Measurements from ENCODE around the gene SLC4A11.
"Not testable (repeated sequence)": the region's sequence is repeated elsewhere in the genome, so short reads cannot be mapped to it uniquely, and the experiment has no call there.

The SLC4A11 gene

DNA sequence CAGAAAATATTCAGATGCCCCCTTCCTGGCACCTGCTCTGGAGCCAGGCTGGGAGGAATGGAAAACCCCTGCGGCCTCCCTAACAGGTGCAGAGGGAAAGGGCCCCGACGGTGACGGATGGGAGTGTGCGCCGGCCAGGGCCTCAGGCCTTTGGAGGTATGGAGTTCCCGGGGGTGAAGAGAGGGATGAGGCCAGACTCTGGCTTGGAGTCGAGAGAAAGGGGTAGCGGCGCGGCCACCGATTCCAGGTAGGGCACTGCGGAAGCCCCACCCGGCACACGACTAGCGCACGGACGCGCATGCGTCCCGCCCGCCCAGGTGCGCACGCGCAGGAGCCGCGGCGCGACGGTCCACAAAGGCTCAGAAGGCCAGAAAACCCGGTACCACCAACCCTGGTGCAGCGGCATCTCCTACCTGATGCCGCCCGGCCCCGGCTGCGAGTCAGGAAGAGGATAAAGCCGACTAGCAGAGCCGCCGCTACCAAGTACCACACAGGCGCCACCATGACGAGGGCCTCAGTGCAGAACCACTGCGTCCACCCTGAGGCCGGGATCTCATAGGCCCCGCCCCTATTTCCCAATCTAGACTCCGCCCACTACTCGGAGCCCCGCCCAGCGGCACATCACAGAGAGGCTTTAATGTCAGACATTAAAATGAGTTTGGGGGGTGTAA is 34.7 kb downstream of the SLC4A11 start, which contains the start of gene DDRGK1:
DDRGK1 (minus strand) TSS at position 559 of the 671 bp plus-strand sequence; CDS start at position 504, 55 bp downstream.
- in situ Hi-C loops (cut with MboI; ENCODE audit: low sequenced_read_pairs), result no loop called here

DNA sequence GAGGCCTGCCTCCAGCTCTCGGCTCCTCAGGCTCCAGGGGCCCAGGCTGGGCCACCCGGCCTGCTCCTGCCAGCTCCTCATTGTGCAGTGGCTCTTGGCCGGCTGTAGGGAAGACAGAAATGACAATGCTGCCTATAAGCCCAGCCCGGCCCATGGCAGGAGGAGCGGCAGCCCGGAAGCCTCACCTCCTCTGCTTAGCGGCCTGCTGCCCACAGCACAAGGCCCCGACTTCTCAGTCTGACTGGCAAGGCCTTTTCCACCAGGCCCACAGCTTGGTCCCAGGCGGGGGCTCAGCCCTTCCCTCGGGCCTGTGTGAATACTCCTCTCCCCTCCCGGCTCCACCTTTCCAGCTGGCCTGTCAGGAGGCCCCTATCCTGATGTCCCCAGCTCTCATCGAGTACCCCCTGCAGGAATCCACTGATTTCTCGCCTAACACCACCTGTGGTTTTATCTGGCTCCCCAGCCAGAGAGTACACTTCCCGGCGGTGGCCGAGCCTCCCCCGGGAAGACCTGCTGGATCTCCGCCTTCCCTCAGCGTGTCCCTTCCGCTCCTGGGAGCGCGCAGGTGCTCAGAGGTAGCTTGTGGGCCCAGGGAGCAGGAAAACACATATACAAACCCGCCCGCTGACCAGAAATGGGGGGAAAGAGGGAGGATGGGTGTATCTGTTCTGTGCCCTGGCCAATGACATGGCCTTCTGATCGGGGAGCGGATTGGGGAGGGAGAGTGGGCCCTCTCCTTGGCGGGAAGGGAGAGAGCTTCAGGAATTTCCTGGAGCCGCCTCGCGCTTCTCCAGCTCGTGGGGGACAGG is 35.5 kb downstream of the SLC4A11 start:
- in situ Hi-C loops (cut with MboI; ENCODE audit: low sequenced_read_pairs), result no loop called here

DNA sequence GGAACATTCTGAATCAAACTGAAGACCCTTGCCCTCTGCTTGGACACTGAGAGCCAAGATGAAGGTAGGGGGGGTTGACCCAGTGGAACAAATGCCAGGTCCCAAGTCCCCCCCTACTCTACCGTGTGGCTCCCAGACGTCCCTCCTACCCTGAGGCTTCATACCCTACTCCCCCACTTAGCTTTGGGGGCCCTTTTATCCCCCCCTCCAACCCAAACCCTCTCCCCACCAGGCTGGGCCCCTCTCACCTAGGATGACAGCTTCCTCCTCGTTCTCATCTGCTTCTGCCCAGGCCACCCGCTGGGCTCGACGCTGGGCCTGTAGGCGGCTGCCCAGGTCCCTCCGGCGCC is 36.0 kb downstream of the SLC4A11 start:
- in situ Hi-C loops (cut with MboI; ENCODE audit: low sequenced_read_pairs), result no loop called here

DNA sequence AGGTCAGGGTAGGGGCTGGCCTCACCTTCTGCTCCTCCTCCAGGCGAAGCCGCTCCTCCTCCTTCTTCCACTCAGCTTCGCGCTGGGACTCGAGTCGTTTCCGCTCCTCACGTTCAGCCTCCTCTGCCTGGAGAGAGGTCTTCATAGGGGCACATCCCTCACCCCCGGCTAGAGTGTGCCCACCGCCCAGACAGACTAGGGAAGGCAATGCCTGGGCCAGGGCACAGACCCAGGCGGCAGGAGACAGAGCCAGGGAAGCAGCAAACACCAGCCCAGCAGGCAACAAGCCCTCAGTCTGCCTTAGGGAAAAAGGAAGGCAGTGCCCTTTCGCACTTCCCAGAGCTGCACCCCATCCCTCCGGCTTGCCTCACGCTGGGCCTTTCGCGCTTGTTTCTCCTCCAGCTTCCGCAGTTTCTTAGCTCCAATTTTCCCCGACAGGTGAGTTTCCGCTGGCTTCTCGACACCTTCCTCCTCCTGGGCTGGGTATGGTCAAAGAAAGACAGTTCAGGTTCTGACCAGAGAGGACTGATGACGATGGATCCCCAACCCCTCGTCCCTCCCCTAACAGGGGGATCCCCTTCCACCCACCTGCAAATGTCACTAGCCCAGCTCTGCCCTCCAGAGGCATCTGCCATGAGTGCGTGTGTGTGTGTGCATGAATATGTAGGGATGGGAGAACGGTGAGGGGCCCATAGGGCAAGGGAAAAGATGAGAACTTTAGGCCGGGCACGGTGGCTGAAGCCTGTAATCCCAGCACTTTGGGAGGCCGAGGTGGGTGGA is 38.8 kb downstream of the SLC4A11 start:
- in situ Hi-C loops (cut with MboI; ENCODE audit: low sequenced_read_pairs), result no loop called here

DNA sequence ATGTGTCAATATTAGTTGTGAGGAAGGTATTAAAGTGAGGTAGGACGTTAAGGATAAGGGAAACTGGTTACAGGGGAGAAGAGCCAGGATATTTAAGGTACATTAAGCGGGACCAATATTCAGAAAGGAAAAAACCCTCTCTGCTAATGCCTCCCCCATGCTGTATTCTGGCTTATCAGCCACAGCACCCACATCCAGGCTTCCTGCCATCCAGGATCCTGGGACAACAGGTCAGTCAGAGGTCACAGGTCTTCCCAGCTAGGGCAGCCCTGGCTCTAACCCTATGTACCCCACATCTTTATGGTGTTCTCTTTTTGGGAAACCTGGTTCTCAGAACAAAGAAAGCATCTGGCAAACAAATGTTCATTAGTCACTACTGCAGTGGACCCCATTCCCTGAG is 39.8 kb downstream of the SLC4A11 start:
- in situ Hi-C loops (cut with MboI; ENCODE audit: low sequenced_read_pairs), result no loop called here

DNA sequence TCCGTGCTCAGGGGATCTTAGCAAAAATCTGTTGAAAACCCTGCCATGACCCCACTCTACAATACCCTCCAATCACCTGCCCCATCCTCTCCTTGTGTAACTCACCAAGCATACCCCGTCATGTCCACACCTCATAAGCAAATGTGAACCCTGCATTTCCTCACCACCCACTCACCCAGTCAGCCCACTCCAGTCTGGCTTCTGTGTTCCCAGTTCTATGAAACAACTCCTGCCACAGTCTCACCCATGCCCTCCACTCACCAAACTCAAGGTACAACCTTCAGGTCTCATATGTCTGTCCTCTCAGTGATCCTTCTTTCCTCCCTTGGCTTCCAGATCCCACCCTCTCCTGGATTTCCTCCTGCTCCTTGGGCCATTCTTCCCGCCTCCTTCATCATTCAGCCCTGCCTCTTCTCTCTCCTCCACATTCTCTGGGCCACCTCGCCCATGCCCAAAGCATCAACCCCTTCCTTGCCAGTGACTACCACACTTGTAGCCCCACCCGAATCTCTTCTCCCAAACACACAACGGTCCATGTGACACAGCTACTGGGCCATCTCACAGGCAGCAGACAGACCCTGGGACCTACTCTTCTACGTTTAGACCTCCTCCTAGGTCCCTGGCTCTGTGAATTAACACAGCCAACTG is 43.3 kb downstream of the SLC4A11 start:
- in situ Hi-C loops (cut with MboI; ENCODE audit: low sequenced_read_pairs), result no loop called here

DNA sequence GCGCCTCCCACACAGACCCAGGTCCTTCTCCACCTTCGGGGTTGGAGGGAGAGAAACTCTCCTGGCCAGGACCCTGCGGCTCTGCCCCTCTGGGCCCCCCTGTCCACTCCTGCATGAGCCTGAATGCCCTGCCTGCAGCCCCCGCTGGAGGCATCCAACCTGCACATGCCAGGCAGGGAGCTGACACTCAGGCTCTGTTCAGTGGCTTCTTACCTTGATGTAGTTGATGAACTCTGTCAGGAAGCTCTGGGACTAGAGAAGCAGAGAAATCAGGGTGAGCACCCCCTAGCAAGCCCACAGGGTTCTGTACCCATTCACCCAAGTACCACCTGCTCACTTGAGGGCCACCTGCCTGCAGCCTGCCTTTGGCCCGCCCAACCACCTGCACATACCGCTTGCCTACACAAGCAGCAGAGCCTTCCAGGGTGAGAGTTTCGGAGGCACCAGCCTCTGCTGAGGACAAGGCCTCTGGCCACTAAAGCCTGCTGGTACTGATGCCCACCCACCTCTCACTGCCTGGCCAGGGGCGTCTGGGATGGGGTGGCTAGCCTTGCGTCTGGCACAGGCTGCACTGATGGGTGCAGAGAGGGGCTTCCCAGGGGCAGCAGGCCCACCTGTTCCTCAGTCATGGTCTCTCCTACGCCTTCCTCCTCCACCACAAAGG is 44.2 kb downstream of the SLC4A11 start:
- in situ Hi-C loops (cut with MboI; ENCODE audit: low sequenced_read_pairs), result no loop called here

DNA sequence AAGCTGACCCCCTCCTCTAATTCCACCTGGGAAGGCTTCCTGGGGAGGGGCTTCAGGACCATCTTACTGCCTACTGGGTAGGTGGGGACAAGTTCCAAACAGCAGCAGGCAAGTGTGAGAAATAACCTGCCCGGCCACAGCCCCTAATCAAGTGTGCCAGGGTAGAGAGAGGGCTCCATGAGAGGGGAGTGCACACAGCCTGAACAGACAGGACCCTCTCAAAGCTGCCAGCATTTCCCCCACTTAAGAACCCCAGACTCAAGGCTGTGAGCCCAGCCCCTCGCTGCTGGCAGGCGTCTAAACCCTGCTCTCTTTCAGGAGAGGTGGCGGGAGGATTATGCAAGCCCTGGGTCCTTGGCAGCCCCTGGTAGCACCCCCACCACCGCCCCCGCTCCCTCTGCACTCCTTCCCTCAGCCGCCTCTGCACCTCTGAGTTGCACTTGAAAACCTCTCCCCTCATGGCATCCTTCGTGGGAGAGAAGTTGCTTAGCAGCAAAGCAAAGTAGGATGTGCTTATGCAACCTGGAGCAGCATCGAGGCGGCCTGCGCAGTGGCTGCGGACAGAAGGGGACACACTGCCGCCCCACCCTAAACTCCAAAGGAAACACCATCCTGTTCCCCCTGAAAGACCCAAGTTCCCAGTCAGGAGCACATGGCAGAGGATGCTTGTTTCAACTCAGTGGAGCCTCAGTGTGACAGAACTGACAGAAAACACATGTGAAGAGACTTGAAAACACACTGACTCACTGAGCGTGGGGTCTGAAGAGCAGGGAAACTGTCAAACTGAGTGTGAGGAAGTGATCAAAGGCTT is 45.0 kb downstream of the SLC4A11 start:
- in situ Hi-C loops (cut with MboI; ENCODE audit: low sequenced_read_pairs), result no loop called here

DNA sequence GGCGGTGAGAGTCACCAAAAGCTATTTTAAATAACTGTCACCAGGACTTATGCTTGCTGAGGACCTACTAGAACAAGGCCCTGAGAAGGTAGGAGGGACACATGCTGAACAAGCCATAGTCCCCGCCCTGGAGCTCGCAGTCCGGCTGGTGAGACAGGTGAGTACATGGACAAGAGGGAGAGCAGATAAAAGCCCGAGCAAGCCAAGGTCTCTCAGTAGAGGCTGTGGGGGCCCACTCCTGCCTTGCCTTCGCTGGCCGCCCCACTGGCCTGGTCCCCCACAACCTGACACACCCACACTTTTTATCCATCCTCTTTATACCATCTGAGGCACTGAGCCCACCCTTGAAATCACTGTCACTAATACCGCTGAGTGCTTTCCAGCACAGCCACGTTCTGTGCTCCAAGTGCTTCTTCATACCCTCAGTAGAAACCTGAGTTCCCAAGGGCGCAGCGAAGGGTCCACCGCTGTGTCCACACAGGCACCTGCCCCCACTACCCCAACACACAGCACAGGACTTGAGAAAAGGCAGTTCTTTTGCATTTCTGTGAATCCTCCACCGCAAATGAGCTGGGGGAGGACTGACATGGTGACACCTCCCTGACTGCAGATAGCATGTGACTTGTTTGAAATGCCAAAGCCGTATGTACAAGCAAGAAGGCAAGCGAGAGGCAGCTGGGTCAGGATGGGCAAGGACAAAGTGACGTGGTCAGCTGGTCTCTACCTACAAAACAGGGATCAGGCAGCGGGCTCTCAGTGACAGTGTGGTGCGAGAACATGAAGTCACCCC is 46.6 kb downstream of the SLC4A11 start:
- in situ Hi-C loops (cut with MboI; ENCODE audit: low sequenced_read_pairs), result no loop called here

DNA sequence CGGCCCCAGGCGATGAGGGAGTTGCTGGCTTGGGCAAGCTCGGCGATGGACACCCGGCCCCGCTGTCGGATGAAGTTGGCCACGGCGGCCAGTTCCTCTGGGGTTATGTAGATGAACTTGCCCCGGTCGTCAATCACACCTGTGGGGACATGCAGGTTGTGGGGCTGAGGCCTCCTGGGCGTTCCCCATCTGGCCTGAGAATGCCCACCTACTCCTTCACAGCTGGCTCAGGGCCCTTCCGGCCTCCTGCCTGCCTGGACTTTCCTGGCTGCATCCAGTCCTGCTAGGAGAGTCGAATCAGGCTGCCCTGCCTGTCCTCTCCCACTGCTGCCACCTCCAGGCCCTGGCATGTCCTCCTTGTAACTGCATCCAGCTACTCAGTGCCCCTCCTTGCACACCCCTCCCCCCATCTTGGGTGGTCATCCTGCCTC is 48.3 kb downstream of the SLC4A11 start:
- in situ Hi-C loops (cut with MboI; ENCODE audit: low sequenced_read_pairs), result no loop called here

DNA sequence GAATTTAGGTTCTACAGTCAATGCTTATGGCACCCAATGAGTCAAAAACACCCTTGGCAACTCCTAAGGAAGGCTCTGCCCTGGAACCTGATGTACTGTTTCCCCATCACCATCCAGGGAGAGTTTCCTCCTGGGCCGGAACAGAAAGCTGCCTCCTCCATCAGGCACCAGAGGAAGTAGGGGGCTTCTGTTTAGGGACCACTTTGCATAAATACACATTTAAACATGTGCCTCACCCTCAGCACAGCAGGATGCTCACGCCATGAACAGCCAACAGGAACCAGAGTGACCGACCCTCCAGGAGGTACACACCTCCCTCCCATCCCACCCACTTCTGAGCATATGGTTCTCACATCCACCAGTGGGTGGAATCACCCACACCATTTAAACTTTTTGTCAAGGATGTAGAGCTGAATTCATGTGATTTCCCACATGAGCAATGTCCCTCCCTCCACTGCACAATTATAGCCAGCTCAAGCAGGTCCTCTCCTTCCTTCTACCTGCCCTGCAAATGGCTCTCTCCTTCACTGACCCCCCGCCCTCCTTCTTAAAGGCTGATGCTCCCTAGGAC is 49.3 kb downstream of the SLC4A11 start:
- in situ Hi-C loops (cut with MboI; ENCODE audit: low sequenced_read_pairs), result no loop called here

DNA sequence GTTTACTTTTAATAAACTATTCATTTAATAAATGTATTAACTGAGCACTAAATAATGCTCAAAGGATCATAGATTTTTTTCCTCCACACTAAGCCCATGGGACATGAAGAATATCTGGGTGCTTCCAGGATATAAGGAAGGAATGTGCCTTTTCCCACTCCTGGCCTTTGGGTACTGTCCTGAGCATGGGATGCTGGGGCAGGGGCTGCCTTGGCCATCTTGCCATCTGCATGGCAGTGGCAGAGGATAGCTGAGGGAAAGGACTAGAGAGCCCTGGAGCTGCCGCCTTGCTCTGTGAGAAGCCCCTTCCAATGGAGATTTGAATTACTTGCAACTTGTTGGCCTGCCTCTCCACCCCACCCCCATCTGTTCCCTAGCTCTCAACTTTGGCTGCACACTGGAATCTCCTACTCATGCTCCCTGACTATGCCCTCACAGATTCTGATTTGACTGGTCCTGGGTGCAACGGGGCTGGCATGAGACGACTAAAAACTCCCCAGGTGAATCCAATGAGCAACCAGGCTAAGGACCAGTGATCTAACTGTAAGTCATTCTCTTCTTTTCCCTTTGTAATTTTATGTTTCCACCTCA is 50.1 kb downstream of the SLC4A11 start:
- in situ Hi-C loops (cut with MboI; ENCODE audit: low sequenced_read_pairs), result no loop called here

DNA sequence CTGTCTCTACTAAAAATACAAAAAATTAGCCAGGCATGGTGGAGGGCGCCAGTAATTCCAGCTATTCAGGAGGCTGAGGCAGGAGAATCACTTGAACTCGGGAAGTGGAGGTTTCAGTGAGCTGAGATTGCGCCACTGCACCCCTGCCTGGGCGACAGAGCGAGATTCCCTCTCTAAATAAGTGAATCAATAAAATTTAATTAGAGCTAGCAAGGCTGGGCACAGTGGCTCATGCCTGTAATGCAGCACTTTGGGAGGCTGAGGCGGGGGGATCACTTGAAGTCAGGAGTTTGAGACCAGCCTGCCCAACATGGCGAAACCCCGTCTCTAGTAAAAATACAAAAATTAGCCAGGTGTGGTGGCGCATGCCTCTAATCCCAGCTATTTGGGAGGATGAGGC is 51.1 kb downstream of the SLC4A11 start:
- in situ Hi-C loops (cut with MboI; ENCODE audit: low sequenced_read_pairs), result not testable (repeated sequence)

DNA sequence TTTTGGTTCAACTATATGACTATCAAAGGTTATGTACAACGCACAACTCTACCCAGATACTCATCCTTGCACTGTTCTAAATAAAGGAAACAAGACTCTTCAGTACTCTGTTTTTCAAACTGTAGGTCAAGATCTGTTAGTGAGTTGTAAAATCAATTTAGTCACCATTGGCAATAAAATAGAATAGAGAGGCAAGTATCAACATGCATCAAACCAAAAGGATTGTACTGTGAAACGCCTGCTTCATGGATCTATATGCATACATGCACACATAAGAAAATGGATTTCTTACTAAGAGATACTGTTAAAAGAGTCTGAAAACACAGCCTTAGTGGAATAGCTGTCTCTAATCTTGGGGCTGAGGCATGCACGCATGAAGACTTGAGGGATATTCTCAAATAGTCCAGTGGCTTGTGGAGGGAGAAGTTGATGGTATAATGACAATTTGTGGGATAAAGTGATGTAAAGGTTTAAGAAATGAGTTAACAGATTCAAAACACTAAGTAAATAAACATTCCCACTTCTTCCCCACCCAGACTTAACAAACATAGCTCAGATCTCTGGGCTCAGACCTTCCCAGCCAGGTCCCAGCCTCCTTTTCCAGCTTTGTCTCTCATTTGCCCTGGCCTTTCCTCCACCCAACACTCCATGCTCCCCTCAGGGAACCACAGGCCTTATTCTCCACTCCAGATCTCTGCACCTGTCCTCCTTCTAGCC is 54.9 kb downstream of the SLC4A11 start:
- in situ Hi-C loops (cut with MboI; ENCODE audit: low sequenced_read_pairs), result no loop called here

DNA sequence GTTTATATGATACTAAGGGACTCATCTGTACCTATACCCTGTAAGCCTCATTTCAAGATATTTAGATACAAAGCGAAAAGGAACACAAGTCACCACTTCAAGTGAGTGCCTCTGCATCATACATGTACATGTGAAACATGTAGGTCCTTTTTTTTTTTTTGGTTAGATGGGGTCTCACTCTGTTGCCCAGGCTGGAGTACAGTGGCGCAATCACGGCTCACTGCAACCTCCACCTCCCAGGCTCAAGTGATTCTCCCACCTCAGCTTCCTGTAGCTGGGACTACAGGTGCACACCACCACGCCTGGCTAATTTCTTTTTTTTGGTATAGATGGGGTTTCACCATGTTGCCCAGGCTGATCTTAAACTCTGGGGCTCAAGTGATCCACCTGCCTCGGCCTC is 56.6 kb downstream of the SLC4A11 start:
- in situ Hi-C loops (cut with MboI; ENCODE audit: low sequenced_read_pairs), result not testable (repeated sequence)

DNA sequence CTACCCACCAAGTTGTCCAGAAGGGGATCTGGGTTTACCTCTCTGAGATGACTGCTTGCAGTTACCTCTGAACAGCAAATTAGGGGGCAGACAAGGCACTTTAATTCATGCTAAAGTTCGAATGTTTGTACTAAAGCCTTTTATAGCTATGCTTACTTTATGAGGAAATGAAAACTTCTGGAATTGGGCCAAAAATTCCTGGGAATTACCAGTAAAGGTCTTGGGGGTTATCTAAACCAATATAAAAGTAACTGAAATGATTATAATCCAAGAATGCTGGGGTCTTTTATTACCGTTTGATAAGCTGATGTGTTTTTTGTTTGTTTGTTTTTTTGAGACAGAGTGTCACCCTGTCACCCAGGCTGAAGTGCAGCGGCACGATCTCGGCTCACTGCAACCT is 57.7 kb downstream of the SLC4A11 start:
- in situ Hi-C loops (cut with MboI; ENCODE audit: low sequenced_read_pairs), result no loop called here

DNA sequence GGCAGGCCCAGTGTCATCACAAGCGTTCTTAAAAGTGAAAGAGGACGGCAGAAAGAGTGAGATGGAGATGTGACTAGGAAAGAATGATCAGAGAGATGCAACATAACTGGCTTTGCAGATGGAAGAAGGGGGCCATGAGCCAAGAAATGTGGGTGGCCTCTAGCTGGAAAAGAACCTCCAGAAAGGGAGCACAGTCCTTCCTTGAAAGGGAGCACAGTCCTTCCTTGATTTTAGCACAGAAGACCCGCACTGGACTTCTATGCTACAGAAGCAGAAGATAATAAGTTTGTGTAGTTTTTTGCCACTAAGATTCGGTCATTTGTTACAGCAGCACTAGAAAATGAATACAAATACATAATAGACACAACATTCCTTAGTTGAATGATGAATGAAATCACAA is 58.7 kb downstream of the SLC4A11 start:
- in situ Hi-C loops (cut with MboI; ENCODE audit: low sequenced_read_pairs), result no loop called here
